Measurements from ENCODE around the gene C10orf95.
A peak's percentile ranks its signal among the peaks of the same experiment; 100 is the strongest.

C10orf95 gene

DNA sequence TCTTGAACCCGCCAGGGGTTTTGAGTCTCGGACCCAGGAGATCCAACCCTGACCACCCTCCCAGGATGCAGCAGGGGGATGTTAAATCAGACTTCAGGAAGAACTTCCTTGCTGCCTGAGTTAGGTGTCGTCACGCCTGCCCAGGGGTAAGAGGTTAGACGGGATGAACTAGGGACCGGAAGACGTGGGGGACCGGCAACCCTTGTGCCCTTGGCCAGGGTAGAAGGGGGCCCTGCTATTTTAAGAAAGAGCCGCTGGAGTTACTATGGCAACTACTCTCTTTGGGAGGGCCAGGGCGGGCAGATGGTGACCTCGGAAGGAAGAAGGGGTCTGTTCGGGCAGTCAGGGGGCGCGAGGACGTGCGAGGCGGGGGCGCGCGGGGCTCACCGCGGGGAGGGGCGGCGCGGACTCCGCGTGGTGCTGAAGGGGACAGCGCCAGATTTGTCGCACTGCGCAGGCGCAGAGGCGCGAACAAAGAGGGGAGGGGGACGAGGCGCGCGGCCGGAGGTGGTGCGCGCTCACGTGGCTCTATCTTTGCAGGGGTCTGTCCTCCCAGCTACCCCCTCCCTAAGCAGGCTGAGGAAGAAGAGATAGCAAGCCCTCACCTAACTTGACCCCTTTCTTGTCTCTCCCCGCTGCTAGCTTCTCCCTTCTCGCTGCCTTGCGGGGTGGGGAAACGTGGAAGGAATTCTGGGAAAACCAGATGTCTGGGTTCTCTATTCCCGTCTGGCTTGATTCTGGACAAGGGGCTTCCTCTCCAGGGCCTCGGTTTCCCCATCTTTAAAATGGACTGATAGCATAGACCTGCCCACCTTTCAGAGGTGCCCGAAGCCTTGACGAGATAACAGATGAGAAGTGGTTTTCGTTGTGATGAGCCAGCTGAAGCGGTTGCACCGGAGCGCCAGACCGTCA, 31.8 kb downstream of the C10orf95 start (continued):
- TF ChIP-seq, protein P1, sequence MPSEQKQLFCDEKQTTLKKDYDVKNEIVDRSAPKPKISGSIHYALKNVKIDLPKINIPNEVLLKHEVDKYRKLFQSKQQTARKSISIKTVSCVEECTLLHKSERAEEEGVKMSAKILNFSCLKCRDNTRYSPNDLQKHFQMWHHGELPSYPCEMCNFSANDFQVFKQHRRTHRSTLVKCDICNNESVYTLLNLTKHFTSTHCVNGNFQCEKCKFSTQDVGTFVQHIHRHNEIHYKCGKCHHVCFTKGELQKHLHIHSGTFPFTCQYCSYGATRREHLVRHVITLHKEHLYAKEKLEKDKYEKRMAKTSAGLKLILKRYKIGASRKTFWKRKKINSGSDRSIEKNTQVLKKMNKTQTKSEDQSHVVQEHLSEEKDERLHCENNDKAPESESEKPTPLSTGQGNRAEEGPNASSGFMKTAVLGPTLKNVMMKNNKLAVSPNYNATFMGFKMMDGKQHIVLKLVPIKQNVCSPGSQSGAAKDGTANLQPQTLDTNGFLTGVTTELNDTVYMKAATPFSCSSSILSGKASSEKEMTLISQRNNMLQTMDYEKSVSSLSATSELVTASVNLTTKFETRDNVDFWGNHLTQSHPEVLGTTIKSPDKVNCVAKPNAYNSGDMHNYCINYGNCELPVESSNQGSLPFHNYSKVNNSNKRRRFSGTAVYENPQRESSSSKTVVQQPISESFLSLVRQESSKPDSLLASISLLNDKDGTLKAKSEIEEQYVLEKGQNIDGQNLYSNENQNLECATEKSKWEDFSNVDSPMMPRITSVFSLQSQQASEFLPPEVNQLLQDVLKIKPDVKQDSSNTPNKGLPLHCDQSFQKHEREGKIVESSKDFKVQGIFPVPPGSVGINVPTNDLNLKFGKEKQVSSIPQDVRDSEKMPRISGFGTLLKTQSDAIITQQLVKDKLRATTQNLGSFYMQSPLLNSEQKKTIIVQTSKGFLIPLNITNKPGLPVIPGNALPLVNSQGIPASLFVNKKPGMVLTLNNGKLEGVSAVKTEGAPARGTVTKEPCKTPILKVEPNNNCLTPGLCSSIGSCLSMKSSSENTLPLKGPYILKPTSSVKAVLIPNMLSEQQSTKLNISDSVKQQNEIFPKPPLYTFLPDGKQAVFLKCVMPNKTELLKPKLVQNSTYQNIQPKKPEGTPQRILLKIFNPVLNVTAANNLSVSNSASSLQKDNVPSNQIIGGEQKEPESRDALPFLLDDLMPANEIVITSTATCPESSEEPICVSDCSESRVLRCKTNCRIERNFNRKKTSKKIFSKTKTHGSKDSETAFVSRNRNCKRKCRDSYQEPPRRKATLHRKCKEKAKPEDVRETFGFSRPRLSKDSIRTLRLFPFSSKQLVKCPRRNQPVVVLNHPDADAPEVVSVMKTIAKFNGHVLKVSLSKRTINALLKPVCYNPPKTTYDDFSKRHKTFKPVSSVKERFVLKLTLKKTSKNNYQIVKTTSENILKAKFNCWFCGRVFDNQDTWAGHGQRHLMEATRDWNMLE (tag by site-specific recombination; conservative IDR thresholded peaks at IDR 0.05; ENCODE audit: low read depth), result no peak
- TF ChIP-seq ZSCAN23 (tag by site-specific recombination; IDR thresholded peaks at IDR 0.05) (no peak), GLI2 (tag by site-specific recombination; IDR thresholded peaks at IDR 0.05; ENCODE audit: borderline replicate concordance, low read depth) (no peak), ZNF843 (tag by site-specific recombination; IDR thresholded peaks at IDR 0.05) (no peak), ZNF248 (tag by site-specific recombination; IDR thresholded peaks at IDR 0.05) (no peak), ZFP41 (tag by site-specific recombination; IDR thresholded peaks at IDR 0.05; ENCODE audit: borderline replicate concordance) (no peak), ZNF626 (tag by site-specific recombination; IDR thresholded peaks at IDR 0.05) (no peak), ZNF629 (tag by site-specific recombination; IDR thresholded peaks at IDR 0.05) (no peak; the same call in 1 of the 2 replicates), OSR2 (tag by site-specific recombination; IDR thresholded peaks at IDR 0.05) (no peak), ZNF76 (tag by site-specific recombination; IDR thresholded peaks at IDR 0.05; ENCODE audit: borderline replicate concordance, low read depth) (peak; percentile 92), PRDM4 (tag by site-specific recombination; IDR thresholded peaks at IDR 0.05) (no peak), ZNF23 (tag by site-specific recombination; IDR thresholded peaks at IDR 0.05; ENCODE audit: borderline replicate concordance) (no peak), REST (tag by site-specific recombination; IDR thresholded peaks at IDR 0.05) (peak; percentile 98), ZNF266 (tag by site-specific recombination; IDR thresholded peaks at IDR 0.05; ENCODE audit: low read depth) (no peak), ZBTB6 (tag by site-specific recombination; IDR thresholded peaks at IDR 0.05) (no peak), ZNF501 (tag by site-specific recombination; IDR thresholded peaks at IDR 0.05) (0 out of 2 replicates have a peak, but pooled peaks have one; percentile 42), IKZF3 (tag by site-specific recombination; IDR thresholded peaks at IDR 0.05) (peak; percentile 88), ZNF302 (tag by site-specific recombination; IDR thresholded peaks at IDR 0.05; ENCODE audit: low read depth) (no peak), ZNF202 (tag by site-specific recombination; IDR thresholded peaks at IDR 0.05; ENCODE audit: borderline replicate concordance) (no peak)
- TF ChIP-seq, protein P2, sequence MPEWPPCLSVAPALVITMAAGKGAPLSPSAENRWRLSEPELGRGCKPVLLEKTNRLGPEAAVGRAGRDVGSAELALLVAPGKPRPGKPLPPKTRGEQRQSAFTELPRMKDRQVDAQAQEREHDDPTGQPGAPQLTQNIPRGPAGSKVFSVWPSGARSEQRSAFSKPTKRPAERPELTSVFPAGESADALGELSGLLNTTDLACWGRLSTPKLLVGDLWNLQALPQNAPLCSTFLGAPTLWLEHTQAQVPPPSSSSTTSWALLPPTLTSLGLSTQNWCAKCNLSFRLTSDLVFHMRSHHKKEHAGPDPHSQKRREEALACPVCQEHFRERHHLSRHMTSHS (tag by site-specific recombination; IDR thresholded peaks at IDR 0.05), result no peak
- TF ChIP-seq, protein P3, sequence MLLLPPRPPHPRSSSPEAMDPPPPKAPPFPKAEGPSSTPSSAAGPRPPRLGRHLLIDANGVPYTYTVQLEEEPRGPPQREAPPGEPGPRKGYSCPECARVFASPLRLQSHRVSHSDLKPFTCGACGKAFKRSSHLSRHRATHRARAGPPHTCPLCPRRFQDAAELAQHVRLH (tag by site-specific recombination; IDR thresholded peaks at IDR 0.05), result no peak
- TF ChIP-seq, protein P4, sequence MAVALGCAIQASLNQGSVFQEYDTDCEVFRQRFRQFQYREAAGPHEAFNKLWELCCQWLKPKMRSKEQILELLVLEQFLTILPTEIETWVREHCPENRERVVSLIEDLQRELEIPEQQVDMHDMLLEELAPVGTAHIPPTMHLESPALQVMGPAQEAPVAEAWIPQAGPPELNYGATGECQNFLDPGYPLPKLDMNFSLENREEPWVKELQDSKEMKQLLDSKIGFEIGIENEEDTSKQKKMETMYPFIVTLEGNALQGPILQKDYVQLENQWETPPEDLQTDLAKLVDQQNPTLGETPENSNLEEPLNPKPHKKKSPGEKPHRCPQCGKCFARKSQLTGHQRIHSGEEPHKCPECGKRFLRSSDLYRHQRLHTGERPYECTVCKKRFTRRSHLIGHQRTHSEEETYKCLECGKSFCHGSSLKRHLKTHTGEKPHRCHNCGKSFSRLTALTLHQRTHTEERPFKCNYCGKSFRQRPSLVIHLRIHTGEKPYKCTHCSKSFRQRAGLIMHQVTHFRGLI (tag by site-specific recombination; IDR thresholded peaks at IDR 0.05), result no peak
